ENCODE measurements around the gene MCUB. TPM values are rescaled to one million over a fixed set of nuclear protein-coding genes. Genes with fewer than 3 reads are reported as not detected.

Gene MCUB
- polyA plus RNA-seq, 3 donors, result 117 to 125 (median 123) TPM

- peaks cover 89% of the 10 kb centered on the region for H4K20me1 ChIP-seq (ENCODE audit: insufficient read depth, low read length)
- intact Hi-C loops (cut with micrococcal nuclease), result no loop called here
- H3K36me3 ChIP-seq (replicated peaks in 1 of 2; ENCODE audit: control insufficient read depth in 1 of 2, insufficient read depth in 2 of 2, low read length in 2 of 2), result peaks cover 0 to 3% of the 10 kb centered on the region in 2 donors
- H3K27ac ChIP-seq (ENCODE audit: low read depth in 1 of 2, low read length in 2 of 2), result no peak overlapping the region
- H3K79me2 ChIP-seq (ENCODE audit: insufficient read depth, low read length), result peaks cover 16% of the 10 kb centered on the region
- no peaks in the 10 kb centered on the region for H3K27me3 Mint-ChIP-seq (ENCODE audit: low read depth in 3 of 3)
- no peaks in the 10 kb centered on the region for H3K27me3 ChIP-seq (ENCODE audit: control insufficient read depth in 2 of 2, insufficient read depth in 2 of 2, low read length in 2 of 2)
- H3K4me1 Mint-ChIP-seq, result peaks cover 7% of the 10 kb centered on the region
- no peaks in the 10 kb centered on the region for H3K4me1 ChIP-seq (ENCODE audit: control insufficient read depth in 1 of 2, insufficient read depth in 2 of 2, low read length in 2 of 2)
- no peak overlapping the region for H3K4me2 ChIP-seq (replicated peaks; ENCODE audit: extremely low read depth, low read length, poor library complexity, severe bottlenecking)
- no peak overlapping the region for H2AFZ ChIP-seq (ENCODE audit: insufficient read depth, low read depth, low read length, poor library complexity, severe bottlenecking)
- 95% methylated on average over 6 of the region's 7 CpGs for WGBS (ENCODE audit: insufficient coverage)
- peaks cover 0 to 3% of the 10 kb centered on the region in 2 donors for H3K9me3 ChIP-seq (replicated peaks in 1 of 2; ENCODE audit: control insufficient read depth in 1 of 2, insufficient read depth in 1 of 2, low read length in 2 of 2)
- TF ChIP-seq CTCF (IDR thresholded peaks at IDR 0.05), result no peak
- no peak overlapping the region for H3K4me3 ChIP-seq (replicated peaks in 1 of 3; ENCODE audit: low read depth in 2 of 3, low read length in 3 of 3)
- no peak overlapping the region for H3K4me3 Mint-ChIP-seq
- peaks cover 0 to 8% (median 2%) of the 10 kb centered on the region in 7 donors for H3K9me3 Mint-ChIP-seq
- no peak overlapping the region for H3K9ac ChIP-seq (ENCODE audit: insufficient read depth, low read length, poor library complexity, severe bottlenecking)
- H3K36me3 Mint-ChIP-seq, result peaks cover 7 to 8% of the 10 kb centered on the region in 2 donors
- no peak for DNase-seq
- H3K27ac Mint-ChIP-seq, result no peak overlapping the region
Observed at GRCh38 chr4:109645874-109646710, 86.0 kb downstream of the MCUB start.

GRCh38 chr4:109648266-109648996 lies 88.4 kb downstream of the MCUB start:
- DNase-seq, result no peak
- H3K4me3 ChIP-seq (replicated peaks in 1 of 3; ENCODE audit: low read depth in 2 of 3, low read length in 3 of 3), result no peak overlapping the region
- no peaks in the 10 kb centered on the region for H3K27me3 ChIP-seq (ENCODE audit: control insufficient read depth in 2 of 2, insufficient read depth in 2 of 2, low read length in 2 of 2)
- intact Hi-C loops (cut with micrococcal nuclease), result no loop called here
- H3K4me2 ChIP-seq (replicated peaks; ENCODE audit: extremely low read depth, low read length, poor library complexity, severe bottlenecking), result no peak overlapping the region
- peaks cover 3 to 13% of the 10 kb centered on the region in 2 donors for H3K36me3 ChIP-seq (replicated peaks in 1 of 2; ENCODE audit: control insufficient read depth in 1 of 2, insufficient read depth in 2 of 2, low read length in 2 of 2)
- H4K20me1 ChIP-seq (ENCODE audit: insufficient read depth, low read length), result peaks cover 88% of the 10 kb centered on the region
- peaks cover 20% of the 10 kb centered on the region for H3K79me2 ChIP-seq (ENCODE audit: insufficient read depth, low read length)
- peaks cover 12 to 13% of the 10 kb centered on the region in 2 donors for H3K9me3 ChIP-seq (replicated peaks in 1 of 2; ENCODE audit: control insufficient read depth in 1 of 2, insufficient read depth in 1 of 2, low read length in 2 of 2)
- Mint-ChIP-seq H3K4me1 (peaks cover 7% of the 10 kb centered on the region), H3K27me3 (ENCODE audit: low read depth in 3 of 3) (no peaks in the 10 kb centered on the region), H3K9me3 (peaks cover 5 to 12% (median 10%) of the 10 kb centered on the region in 7 donors), H3K36me3 (peaks cover 18 to 22% of the 10 kb centered on the region in 2 donors), H3K27ac (no peak overlapping the region), H3K4me3 (no peak overlapping the region)
- no peak overlapping the region for H2AFZ ChIP-seq (ENCODE audit: insufficient read depth, low read depth, low read length, poor library complexity, severe bottlenecking)
- H3K27ac ChIP-seq (ENCODE audit: low read depth in 1 of 2, low read length in 2 of 2), result no peak overlapping the region
- H3K9ac ChIP-seq (ENCODE audit: insufficient read depth, low read length, poor library complexity, severe bottlenecking), result no peak overlapping the region
- H3K4me1 ChIP-seq (ENCODE audit: control insufficient read depth in 1 of 2, insufficient read depth in 2 of 2, low read length in 2 of 2), result no peaks in the 10 kb centered on the region
- TF ChIP-seq CTCF (IDR thresholded peaks at IDR 0.05), result no peak
- no CpG with 5 or more reads among the region's 5 CpGs for WGBS (ENCODE audit: insufficient coverage)

Data from CD14-positive monocyte (primary cell).